ENCODE data around the gene NSMCE1.

NSMCE1 gene

DNA sequence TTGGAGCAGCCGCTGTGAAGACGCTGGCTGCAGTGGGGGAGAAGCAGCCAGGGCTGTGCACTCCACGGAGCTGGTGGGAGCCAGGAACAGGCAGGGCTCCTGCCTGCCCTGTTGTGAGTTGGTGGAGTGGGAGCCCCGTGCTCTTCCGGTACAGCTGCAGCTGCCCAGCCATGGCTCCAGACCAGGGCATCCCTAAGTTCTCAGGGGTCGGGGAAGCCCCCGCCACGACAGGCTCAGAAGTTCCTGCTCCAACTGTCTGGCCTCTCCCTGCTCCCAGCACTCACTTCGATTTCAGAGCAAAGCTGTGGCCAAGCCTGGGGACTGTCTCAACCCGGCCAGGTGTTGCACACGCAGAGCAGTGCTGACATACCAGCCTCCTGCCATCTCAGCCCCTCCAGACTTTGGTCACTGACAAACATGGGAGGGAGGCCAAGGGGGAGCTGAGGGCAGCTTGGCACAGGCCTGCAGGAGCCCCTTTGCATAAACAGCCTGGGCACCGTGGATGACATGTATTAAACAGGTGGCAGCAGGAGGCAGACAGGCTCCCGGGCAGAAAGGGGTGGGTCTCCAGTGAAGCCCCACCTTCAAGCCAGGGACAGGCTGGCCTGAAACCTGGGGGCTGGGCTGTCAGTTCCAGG is 79.1 kb downstream of the NSMCE1 start:
- DNase-seq, result no peak

DNA sequence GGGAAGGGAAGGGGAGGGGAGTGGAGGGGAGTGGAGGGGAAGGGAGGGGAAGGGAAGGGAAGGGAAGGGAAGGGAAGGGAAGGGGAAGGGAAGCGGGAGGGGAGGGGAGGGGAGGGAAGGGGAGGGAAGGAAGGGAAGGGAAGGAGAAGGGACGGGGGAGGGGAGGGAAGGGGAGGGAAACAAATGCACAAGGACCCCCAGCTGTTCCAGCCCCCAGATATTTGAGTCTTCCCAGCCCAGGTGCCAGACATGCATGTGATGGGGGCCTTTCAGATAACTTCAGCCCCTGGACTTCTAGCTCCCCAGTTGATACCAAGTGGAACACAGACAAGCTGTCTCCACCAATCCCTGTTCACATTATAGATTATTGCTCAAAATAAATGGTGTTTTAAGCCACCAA is 79.9 kb downstream of the NSMCE1 start:
- DNase-seq, result no peak

DNA sequence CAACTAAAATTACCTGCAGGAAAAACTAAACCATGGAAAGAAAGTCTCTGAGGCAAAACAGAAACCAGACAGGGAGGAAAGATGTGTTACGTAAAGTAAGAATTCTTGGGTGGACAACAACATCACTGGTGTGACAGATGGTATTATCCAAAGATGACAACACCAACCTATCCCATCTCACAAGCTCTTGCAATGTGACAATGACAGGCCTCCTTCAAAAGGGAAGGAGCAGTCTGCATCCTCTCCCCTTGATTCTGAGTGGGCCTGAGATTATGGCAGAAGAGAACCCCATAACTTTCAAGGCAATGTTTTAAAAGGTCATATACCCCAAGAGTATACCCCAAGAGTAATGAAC is 82.8 kb downstream of the NSMCE1 start:
- DNase-seq, result no peak

DNA sequence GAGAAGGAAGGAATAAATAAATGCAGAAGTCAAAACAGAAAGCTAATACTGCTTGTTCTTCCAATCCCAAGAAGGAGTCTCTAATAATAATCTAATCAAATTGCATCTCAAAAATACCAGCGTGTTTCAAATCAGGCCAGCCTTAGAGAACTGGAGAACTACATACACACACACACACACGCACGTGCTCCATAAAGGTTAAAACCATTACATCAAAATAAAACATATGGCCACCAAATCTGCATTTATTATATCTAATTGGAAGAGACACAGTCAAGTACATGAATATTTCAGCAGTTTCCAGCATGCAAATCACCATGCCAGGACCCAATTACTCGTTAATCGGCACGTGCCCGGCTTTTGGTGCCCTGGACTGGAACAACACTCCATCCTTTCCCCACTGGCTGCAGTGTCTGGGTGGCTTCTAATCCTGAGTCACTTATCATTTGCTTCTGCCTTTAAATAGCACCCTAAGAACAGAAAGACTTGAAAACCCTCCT is 85.6 kb downstream of the NSMCE1 start:
- DNase-seq, result no peak

DNA sequence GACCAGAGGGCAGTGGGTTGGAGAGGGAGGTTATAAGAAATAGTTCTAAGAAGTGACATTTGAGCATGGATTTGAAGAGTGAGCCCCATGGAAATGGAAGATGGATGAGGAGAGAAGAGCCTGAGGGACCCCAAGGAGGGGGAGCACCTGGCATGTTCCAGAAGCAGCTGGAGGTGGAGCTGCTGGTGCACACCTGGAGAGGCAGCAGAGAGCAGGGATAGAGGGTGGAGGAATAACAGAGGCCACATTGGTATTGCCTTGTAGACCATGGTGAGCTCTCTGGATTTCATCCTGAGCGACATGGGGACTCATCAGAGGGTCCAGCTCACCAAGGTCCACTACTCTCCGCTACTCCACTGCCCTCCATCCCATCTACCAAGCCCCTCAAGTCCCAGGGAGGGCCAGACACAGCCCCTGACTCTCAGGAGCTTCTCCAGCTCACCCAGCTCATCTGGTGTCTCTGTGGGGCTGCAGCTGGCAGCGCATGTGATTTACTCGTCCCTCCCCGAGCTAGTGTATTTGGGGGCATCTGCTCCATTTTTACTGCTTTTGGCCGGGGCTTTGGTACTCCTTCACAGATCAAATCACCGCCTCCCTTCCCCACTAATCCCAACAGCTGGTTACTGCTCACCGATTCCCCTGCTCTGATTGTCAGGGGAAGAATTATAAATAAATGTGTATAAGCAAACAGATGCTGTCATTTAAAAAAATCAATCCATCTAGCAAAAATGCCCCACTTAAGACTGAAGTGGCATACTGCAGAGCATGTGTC is 87.4 kb downstream of the NSMCE1 start:
- DNase-seq, result no peak

DNA sequence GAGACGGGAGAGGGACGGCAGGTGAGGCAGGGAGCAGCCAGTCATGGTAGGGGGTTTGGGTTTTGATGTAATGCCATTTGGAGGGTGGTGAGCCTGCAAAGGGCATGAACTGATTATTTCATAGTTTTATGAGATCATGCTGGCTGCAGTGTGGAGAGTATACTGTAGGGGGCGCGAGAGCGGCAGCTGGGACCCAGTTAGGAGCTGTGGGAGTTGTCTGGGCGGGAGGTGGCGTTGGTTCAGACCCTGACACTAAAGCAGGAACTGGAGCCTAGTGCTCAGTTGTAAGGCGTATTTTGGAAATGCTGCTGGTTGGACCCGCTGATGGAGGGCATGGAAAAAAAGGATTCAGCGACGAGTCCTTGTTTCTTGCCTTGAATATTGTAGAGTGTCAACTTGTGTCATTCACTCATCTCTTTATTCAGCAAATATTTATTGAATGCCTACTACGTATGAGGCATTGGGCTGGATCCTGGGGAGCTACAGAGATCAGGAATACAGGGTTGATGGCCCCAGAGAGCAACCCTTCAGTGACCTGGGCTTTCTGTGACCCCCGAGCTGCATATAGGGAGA is 89.0 kb downstream of the NSMCE1 start:
- peak; percentile 76 to 91 (median 80) for DNase-seq

DNA sequence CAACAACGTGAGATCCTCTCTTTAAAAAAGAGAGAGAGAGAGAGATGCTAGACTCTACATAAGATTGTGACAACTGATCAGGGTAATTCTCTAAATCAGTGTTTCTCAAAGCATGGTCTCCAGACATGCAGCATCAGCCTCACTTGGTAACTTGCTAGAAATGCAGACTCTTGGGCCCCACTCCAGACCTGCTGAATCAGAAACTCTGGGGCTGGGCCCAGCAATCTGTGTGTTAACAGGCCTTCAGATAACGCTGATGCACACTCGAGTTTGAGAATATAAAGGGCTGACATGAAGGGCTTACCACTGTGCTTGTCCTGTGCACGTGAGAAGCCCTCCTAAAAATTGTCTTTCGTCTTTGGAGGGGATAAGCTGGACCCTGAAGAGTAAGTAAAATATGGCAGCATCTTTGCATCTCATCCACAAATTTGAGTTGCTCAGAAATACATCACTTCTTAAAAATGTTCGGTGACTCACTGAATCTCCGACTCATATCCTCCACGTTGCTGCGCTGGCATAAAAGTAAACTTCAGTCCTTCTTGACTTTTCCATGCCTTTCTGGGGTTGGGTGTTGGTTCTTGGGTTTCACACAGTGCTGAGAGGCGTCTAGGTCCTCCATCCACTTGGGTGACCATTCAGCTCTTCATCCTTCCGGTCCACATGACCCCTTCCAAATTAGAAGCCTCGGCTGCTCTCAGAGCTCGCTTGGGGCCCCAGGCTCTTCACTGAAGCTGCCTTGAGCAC is 91.4 kb downstream of the NSMCE1 start:
- DNase-seq, result no peak

DNA sequence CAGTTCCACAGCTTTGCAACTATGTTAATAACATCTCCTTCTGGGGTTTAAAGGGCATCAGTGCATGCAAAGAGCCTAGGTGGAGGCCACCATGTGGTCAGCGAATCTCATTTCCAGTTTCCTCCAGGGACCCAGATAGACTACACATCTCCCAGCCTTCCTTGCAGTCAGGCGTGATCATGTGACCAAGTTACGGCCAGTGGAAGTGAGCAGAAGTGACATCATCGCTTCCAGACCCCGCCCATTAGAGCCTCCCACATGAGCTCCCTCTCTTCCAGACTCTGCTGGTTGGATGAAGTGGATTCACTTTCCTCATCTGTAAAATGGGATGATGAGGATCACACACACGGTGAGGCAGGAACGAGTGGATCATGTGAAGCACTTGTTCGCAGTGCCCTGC is 92.7 kb downstream of the NSMCE1 start:
- no peak for DNase-seq
